NCI-H128 (cell line): ENCODE results near the gene DIS3L.
"Not testable (repeated sequence)": the region's sequence is repeated elsewhere in the genome, so short reads cannot be mapped to it uniquely, and the experiment has no call there.

Experiments used
- DNase-seq: peaks from one replicate; lab custom pipeline; 2025; ENCODE audit not compliant: unreplicated experiment; lab: John Stamatoyannopoulos, UW

The DIS3L gene

GRCh38 chr15:66276546-66276945 is 16.8 kb upstream of the DIS3L start:
- DNase-seq, result no peak

GRCh38 chr15:66278056-66278455 is 15.3 kb upstream of the DIS3L start:
- DNase-seq, result no peak

GRCh38 chr15:66278671-66279070 is 14.7 kb upstream of the DIS3L start:
- no peak for DNase-seq

GRCh38 chr15:66284271-66284670 is 9.1 kb upstream of the DIS3L start:
- no peak for DNase-seq

GRCh38 chr15:66285533-66286280 is 7.7 kb upstream of the DIS3L start:
- no peak for DNase-seq

GRCh38 chr15:66287461-66288057 is 5.8 kb upstream of the DIS3L start:
- no peak for DNase-seq

- no peak for DNase-seq
Measured at GRCh38 chr15:66288093-66288492, 5.3 kb upstream of the DIS3L start.

- DNase-seq, result no peak
Measured at GRCh38 chr15:66288551-66289185, 4.7 kb upstream of the DIS3L start.

- no peak for DNase-seq
Measured at GRCh38 chr15:66290007-66290406, 3.4 kb upstream of the DIS3L start.

GRCh38 chr15:66290518-66290917 is 2.9 kb upstream of the DIS3L start:
- no peak for DNase-seq

- no peak for DNase-seq
Measured at GRCh38 chr15:66291816-66292570, 1.4 kb upstream of the DIS3L start.

- no peak for DNase-seq
Measured at GRCh38 chr15:66292571-66293418, 573 bp upstream of the DIS3L start.

- DNase-seq, result no peak
Measured at GRCh38 chr15:66294157-66294931, 976 bp downstream of the DIS3L start.

- DNase-seq, result no peak
Measured at GRCh38 chr15:66294932-66295235, 1.5 kb downstream of the DIS3L start.

- DNase-seq, result no peak
Measured at GRCh38 chr15:66296186-66296585, 2.8 kb downstream of the DIS3L start.

- no peak for DNase-seq
Measured at GRCh38 chr15:66298803-66299251, 5.5 kb downstream of the DIS3L start.

- DNase-seq, result no peak
Measured at GRCh38 chr15:66302489-66303278, 9.3 kb downstream of the DIS3L start.

GRCh38 chr15:66304425-66304824 is 11.1 kb downstream of the DIS3L start:
- not testable (repeated sequence) for DNase-seq

- no peak for DNase-seq
Measured at GRCh38 chr15:66306381-66306780, 13.0 kb downstream of the DIS3L start.
